Stimulated activated CD8-positive, alpha-beta memory T cell treated with anti-CD3 and anti-CD28 coated beads, Interleukin-4, amount 100 ng/mL, for 4 hours (primary cell): ENCODE results near the gene MTG1.
"Not testable (repeated sequence)": the region's sequence is repeated elsewhere in the genome, so short reads cannot be mapped to it uniquely, and the experiment has no call there.

Experiments
- DNase-seq, 2 donors: peaks; one replicate each; pipeline ENCODE4 v3.0.0-alpha.2; 2020; ENCODE audit warnings: low read depth in 2 of 2, low spot score in 1 of 2

The MTG1 gene

GRCh38 chr10:133465191-133465949, 71.4 kb downstream of the MTG1 start:
- no peak for DNase-seq

GRCh38 chr10:133465950-133466474, 72.1 kb downstream of the MTG1 start:
- DNase-seq: no peak

- DNase-seq: no peak
Measured at GRCh38 chr10:133466683-133467275, 72.8 kb downstream of the MTG1 start.

- DNase-seq: no peak
Measured at GRCh38 chr10:133467286-133467911, 73.4 kb downstream of the MTG1 start.

- not testable (repeated sequence) for DNase-seq
Measured at GRCh38 chr10:133469205-133469604, 75.2 kb downstream of the MTG1 start.

GRCh38 chr10:133471300-133472109, 77.5 kb downstream of the MTG1 start:
- DNase-seq: no peak
